Gastroesophageal sphincter (tissue), 3 donors: ENCODE data around the gene TNNT3.

Experiments used
- CTCF ChIP-seq, 4 experiments: fragments of 200-600 bp in 2 of 4; fragments of 450-650 bp in 2 of 4; sonication (generic) in 1 of 4; IDR thresholded peaks; one replicate each; pipeline ENCODE4 v1.5.1; 2017 to 2019; ENCODE audit warnings: antibody characterized with exemption in 4 of 4, mild to moderate bottlenecking in 2 of 4, moderate library complexity in 2 of 4
- EP300 ChIP-seq: sonication (generic); formaldehyde crosslinking; IDR thresholded peaks from one replicate; pipeline ENCODE4 v1.6.1; 2017; ENCODE audit warnings: antibody characterized with exemption, mild to moderate bottlenecking
- POLR2A ChIP-seq, 2 donors: fragments of 450-650 bp; IDR thresholded peaks; one replicate each; pipeline ENCODE4 v1.6.1; 2017; ENCODE audit warnings: antibody characterized with exemption in 2 of 2, mild to moderate bottlenecking in 2 of 2, moderate library complexity in 1 of 2

GRCh38 chr11:1896923-1897322 is 22.6 kb upstream of the TNNT3 start:
- no peak for TF ChIP-seq CTCF (IDR thresholded peaks at IDR 0.05)
- TF ChIP-seq POLR2A (IDR thresholded peaks at IDR 0.05): no peak
- TF ChIP-seq EP300: no peak
